Mucosa of descending colon (tissue), 3 donors: ENCODE results near the gene DAPK3. TPM values are rescaled to one million over a fixed set of nuclear protein-coding genes. Genes with fewer than 3 reads are reported as not detected.
A peak's percentile ranks its signal among the peaks of the same experiment; 100 is the strongest.
"Not testable (repeated sequence)": the region's sequence is repeated elsewhere in the genome, so short reads cannot be mapped to it uniquely, and the experiment has no call there.

ENCODE experiments used
- ATAC-seq: fragments of 200-7000 bp; cut with Tn5 transposase; one replicate; pipeline ENCODE4 v1.9.1; 2020; ENCODE audit warnings: mild to moderate bottlenecking, moderate library complexity
- DNase-seq, 3 donors: peaks; one replicate each; pipeline ENCODE4 v3.0.0-alpha.2; 2020
- H3K36me3 ChIP-seq: fragments of 200-600 bp; one replicate; pipeline ENCODE4 v1.8.0; 2021; ENCODE audit warnings: low read depth, mild to moderate bottlenecking
- H3K4me1 ChIP-seq: fragments of 200-600 bp; one replicate; pipeline ENCODE4 v1.8.0; 2021; ENCODE audit warnings: low read depth, mild to moderate bottlenecking
- H3K4me3 ChIP-seq: fragments of 200-600 bp; one replicate; pipeline ENCODE4 v1.8.0; 2021; ENCODE audit warnings: mild to moderate bottlenecking
- H3K9me3 ChIP-seq: fragments of 200-600 bp; one replicate; pipeline ENCODE4 v1.8.0; 2021; ENCODE audit warnings: mild to moderate bottlenecking
- CTCF ChIP-seq: fragments of 200-600 bp; IDR thresholded peaks from one replicate; pipeline ENCODE4 v1.8.0; 2022; ENCODE audit warnings: antibody characterized with exemption, mild to moderate bottlenecking
- intact Hi-C, 2 donors: fragments of 100-400 bp; cut with DNase I in 1 of 2; cut with micrococcal nuclease in 1 of 2; formaldehyde crosslinking; loops; one replicate each; pipeline versions ENCODE4 v1.11.0 to v1.11.1; 2022; cut with DNase I, micrococcal nuclease
- total RNA-seq, 3 donors: library from RNA; stranded (reverse); fragmentation: NEBNext Ultra II Directional in 2 of 3; extraction: Animal tissue kit (Norgen Biotek cat#: 25700) in 2 of 3; gene quantifications; one replicate each; pipeline versions ENCODE4 v1.2.1 to v1.2.4, GENCODE V29; 2021 to 2023
- donor health status: DM: no; HTN: no; CAD: no; lungs with moderate emphysema.
- donor health status: DM: no; HTN: no; CAD: no.
- donor health status: DM: no; HTN: yes; CAD: no.

The DAPK3 gene
- total RNA-seq, 3 donors from 2014 or later, result 51.3 to 121 (median 56.9) TPM

- Histone ChIP-seq H3K4me3 (no peak overlapping the region), H3K36me3 (peaks cover 3% of the 10 kb centered on the region), H3K4me1 (peaks cover 24% of the 10 kb centered on the region), H3K9me3 (no peaks in the 10 kb centered on the region)
- no peak for TF ChIP-seq CTCF
- DNase-seq, result no peak
- intact Hi-C loops, result no loop called here
- no peak for ATAC-seq
These were observed 42.2 kb upstream of the DAPK3 start for GRCh38 chr19:4012975-4013634.

GRCh38 chr19:4012092-4012974 is 41.4 kb upstream of the DAPK3 start:
- no peak overlapping the region for H3K4me3 ChIP-seq
- intact Hi-C loops, result no loop called here
- ATAC-seq, result peak; percentile 24

GRCh38 chr19:4011430-4011829 is 40.5 kb upstream of the DAPK3 start:
- ATAC-seq, H3K36me3 ChIP-seq, intact Hi-C loops, DNase-seq, H3K4me3 ChIP-seq, H3K9me3 ChIP-seq: not testable (repeated sequence)
- peaks cover 24% of the 10 kb centered on the region for H3K4me1 ChIP-seq

More at GRCh38 chr19:4012092-4012974, 41.4 kb upstream of the DAPK3 start:
- Histone ChIP-seq H3K4me1 (peaks cover 24% of the 10 kb centered on the region), H3K9me3 (no peaks in the 10 kb centered on the region), H3K36me3 (peaks cover 3% of the 10 kb centered on the region)
- peak in 1 of 3 donors; percentile 61 for DNase-seq
- TF ChIP-seq CTCF, result no peak

- peaks cover 3% of the 10 kb centered on the region for H3K36me3 ChIP-seq
- no peak overlapping the region for H3K4me3 ChIP-seq
- intact Hi-C loops, result no loop called here
- H3K4me1 ChIP-seq, result peaks cover 24% of the 10 kb centered on the region
- H3K9me3 ChIP-seq, result no peaks in the 10 kb centered on the region
- ATAC-seq (no peak), DNase-seq (no peak)
- TF ChIP-seq CTCF, result no peak
These were observed 39.9 kb upstream of the DAPK3 start for GRCh38 chr19:4010808-4011110.

- intact Hi-C loops, result no loop called here
- H3K9me3 ChIP-seq, result no peaks in the 10 kb centered on the region
- peaks cover 24% of the 10 kb centered on the region for H3K4me1 ChIP-seq
- H3K4me3 ChIP-seq, result no peak overlapping the region
- no peak for DNase-seq
- peaks cover 3% of the 10 kb centered on the region for H3K36me3 ChIP-seq
- TF ChIP-seq CTCF, result no peak
- no peak for ATAC-seq
These were observed 39.3 kb upstream of the DAPK3 start for GRCh38 chr19:4009990-4010807.
